ENCODE data around the gene CLCN4.

DNA sequence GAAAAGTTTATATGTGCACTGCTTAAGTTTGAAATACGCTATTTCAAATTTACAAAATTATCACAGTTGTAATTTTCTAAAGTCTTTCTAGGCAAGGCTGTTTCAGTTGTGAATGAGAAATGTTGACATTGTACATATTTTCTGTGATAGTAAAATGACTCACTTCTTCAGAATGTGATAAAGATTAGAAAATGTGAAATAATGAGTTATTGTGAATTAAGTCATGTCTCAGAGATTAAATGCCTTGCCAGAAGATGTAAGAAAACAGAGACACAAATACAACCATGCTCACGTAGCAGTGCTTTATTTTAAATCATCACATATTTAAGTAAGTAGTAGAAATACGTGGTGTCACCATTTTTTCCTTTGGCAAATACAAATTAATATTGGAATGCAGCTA, 768 bp downstream of the CLCN4 start:
- TF ChIP-seq, protein P1, sequence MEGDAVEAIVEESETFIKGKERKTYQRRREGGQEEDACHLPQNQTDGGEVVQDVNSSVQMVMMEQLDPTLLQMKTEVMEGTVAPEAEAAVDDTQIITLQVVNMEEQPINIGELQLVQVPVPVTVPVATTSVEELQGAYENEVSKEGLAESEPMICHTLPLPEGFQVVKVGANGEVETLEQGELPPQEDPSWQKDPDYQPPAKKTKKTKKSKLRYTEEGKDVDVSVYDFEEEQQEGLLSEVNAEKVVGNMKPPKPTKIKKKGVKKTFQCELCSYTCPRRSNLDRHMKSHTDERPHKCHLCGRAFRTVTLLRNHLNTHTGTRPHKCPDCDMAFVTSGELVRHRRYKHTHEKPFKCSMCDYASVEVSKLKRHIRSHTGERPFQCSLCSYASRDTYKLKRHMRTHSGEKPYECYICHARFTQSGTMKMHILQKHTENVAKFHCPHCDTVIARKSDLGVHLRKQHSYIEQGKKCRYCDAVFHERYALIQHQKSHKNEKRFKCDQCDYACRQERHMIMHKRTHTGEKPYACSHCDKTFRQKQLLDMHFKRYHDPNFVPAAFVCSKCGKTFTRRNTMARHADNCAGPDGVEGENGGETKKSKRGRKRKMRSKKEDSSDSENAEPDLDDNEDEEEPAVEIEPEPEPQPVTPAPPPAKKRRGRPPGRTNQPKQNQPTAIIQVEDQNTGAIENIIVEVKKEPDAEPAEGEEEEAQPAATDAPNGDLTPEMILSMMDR (IDR thresholded peaks at IDR 0.05), result no peak
- TF ChIP-seq POLR2A (IDR thresholded peaks at IDR 0.05), result no peak
- TF ChIP-seq POLR2AphosphoS5 (IDR thresholded peaks at IDR 0.05), result no peak

Measured in breast epithelium (tissue), 3 donors.